ENCODE results near the gene RPN2.
A peak's percentile ranks its signal among the peaks of the same experiment; 100 is the strongest.

DNA sequence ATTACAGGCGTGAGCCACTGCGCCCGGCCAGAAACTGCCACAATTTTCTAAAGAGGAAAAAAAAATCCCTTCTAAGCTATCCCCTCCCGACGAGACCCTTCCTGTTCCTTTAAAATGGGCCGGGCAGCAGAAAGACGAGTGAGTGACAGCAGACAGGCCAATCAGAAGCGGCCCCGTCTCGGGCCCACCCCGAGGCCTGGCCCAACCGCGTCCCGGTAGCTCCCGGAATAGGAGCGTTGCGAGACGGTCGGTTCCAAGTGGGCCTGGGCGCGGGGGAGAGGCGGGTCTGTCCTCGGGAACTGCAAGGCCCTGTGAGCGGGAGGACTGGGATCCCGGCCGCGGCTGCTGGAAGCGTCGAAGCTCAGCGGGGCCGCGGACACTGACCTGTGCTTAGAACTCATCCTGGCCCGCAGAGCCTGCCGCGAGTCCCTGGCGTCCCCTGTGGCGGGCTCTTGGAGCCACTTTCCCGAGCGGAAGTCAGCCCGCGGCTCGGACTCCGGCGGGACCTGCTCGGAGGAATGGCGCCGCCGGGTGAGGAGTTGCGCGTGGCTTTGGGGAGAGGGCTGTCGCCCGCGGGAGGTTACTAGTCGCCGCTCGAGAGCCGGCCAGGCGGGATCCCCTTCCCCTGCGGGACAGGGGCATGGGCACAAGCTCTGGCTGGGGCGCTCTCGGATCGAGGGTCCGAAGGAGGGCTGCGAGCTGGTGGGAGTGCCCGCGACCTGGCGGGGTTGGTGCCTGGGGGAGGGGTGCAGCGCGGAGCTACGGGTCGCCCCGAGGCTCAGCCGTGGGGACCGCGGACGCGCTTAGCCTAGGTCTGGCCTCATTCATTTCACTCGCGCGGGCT is at the start of gene RPN2, which contains the start of gene MROH8:
- 0 out of 4 replicates have a peak, but pooled peaks of 1 of the 2 experiments have one; percentile 4 for TF ChIP-seq MAFK (conservative IDR thresholded peaks at IDR 0.05 in 1 of 2, IDR thresholded peaks at IDR 0.05 in 1 of 2; ENCODE audit: low read length in 2 of 2)
- TF ChIP-seq, protein P1, sequence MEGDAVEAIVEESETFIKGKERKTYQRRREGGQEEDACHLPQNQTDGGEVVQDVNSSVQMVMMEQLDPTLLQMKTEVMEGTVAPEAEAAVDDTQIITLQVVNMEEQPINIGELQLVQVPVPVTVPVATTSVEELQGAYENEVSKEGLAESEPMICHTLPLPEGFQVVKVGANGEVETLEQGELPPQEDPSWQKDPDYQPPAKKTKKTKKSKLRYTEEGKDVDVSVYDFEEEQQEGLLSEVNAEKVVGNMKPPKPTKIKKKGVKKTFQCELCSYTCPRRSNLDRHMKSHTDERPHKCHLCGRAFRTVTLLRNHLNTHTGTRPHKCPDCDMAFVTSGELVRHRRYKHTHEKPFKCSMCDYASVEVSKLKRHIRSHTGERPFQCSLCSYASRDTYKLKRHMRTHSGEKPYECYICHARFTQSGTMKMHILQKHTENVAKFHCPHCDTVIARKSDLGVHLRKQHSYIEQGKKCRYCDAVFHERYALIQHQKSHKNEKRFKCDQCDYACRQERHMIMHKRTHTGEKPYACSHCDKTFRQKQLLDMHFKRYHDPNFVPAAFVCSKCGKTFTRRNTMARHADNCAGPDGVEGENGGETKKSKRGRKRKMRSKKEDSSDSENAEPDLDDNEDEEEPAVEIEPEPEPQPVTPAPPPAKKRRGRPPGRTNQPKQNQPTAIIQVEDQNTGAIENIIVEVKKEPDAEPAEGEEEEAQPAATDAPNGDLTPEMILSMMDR (CRISPR knock-in tag; IDR thresholded peaks at IDR 0.05), result 0 out of 2 replicates have a peak, but pooled peaks have one; percentile 13
- TF ChIP-seq, protein P2, sequence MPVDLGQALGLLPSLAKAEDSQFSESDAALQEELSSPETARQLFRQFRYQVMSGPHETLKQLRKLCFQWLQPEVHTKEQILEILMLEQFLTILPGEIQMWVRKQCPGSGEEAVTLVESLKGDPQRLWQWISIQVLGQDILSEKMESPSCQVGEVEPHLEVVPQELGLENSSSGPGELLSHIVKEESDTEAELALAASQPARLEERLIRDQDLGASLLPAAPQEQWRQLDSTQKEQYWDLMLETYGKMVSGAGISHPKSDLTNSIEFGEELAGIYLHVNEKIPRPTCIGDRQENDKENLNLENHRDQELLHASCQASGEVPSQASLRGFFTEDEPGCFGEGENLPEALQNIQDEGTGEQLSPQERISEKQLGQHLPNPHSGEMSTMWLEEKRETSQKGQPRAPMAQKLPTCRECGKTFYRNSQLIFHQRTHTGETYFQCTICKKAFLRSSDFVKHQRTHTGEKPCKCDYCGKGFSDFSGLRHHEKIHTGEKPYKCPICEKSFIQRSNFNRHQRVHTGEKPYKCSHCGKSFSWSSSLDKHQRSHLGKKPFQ (CRISPR knock-in tag; IDR thresholded peaks at IDR 0.05; ENCODE audit: insufficient replicate concordance), result peak; percentile 86
- TF ChIP-seq HMG20A (CRISPR knock-in tag; IDR thresholded peaks at IDR 0.05; ENCODE audit: borderline replicate concordance), result 0 out of 2 replicates have a peak, but pooled peaks have one; percentile 4
- no peak for TF ChIP-seq KDM6A (CRISPR knock-in tag; IDR thresholded peaks at IDR 0.05; ENCODE audit: low read depth)
- no peak for TF ChIP-seq PLRG1 (conservative IDR thresholded peaks at IDR 0.05)

Data from HepG2 (cell line).